Activated naive CD8-positive, alpha-beta T cell treated with anti-CD3 and anti-CD28 coated beads, Interleukin-2, amount 50 U/mL, for 24 hours (primary cell): ENCODE data around the gene OR52N2.

Source experiments
- ATAC-seq: fragments of 150-1000 bp; cut with Tn5 transposase; one replicate; pipeline ENCODE4 v1.10.0; 2021
- DNase-seq: peaks from one replicate; pipeline ENCODE4 v3.0.0; 2021
- H3K27ac Mint-ChIP-seq: one replicate; pipeline ENCODE4 v1.8.0; 2021; ENCODE audit warnings: mild to moderate bottlenecking, mixed read lengths
- H3K27me3 Mint-ChIP-seq: one replicate; pipeline ENCODE4 v1.8.0; 2021; ENCODE audit warnings: mixed read lengths
- H3K36me3 Mint-ChIP-seq: one replicate; pipeline ENCODE4 v1.8.0; 2021; ENCODE audit warnings: low read depth, mixed read lengths
- H3K4me1 Mint-ChIP-seq: one replicate; pipeline ENCODE4 v1.8.0; 2021; ENCODE audit warnings: mixed read lengths
- H3K4me3 Mint-ChIP-seq: one replicate; pipeline ENCODE4 v1.8.0; 2021; ENCODE audit warnings: mild to moderate bottlenecking, moderate library complexity, mixed read lengths
- H3K9me3 Mint-ChIP-seq: one replicate; pipeline ENCODE4 v1.8.0; 2021; ENCODE audit warnings: mixed read lengths

The OR52N2 gene

DNA sequence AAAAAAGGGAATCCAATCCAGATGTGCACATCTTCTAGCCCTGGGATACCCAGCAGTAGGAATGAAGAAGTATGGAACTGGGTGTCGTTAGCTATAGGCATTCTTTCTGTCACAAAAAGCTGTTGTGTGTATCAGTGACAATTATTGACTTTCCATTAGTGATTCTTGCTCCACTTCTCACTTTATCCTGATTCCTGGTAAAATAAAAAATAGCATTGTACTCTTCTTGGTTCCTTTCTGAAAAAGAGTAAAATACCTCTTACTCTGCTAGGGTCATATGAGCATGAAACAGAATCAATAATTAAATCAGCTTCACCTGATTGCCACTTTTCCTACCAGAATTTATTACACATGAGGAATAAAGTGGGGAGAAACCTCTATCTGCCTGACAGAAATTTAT lies 33.1 kb downstream of the OR52N2 start, which contains the start of gene OR52E6:
TSS of gene OR52E6 (minus strand) at position 101 of the 400 bp plus-strand sequence. CDS start at position 101, 0 bp downstream.
- Mint-ChIP-seq H3K36me3 (no peaks in the 10 kb centered on the region), H3K4me1 (no peaks in the 10 kb centered on the region), H3K27ac (no peak within 1 kb of the TSS), H3K9me3 (no peaks in the 10 kb centered on the region), H3K4me3 (no peak within 1 kb of the TSS), H3K27me3 (peaks cover 12% of the 10 kb centered on the region)
- ATAC-seq (no peak), DNase-seq (no peak)

DNA sequence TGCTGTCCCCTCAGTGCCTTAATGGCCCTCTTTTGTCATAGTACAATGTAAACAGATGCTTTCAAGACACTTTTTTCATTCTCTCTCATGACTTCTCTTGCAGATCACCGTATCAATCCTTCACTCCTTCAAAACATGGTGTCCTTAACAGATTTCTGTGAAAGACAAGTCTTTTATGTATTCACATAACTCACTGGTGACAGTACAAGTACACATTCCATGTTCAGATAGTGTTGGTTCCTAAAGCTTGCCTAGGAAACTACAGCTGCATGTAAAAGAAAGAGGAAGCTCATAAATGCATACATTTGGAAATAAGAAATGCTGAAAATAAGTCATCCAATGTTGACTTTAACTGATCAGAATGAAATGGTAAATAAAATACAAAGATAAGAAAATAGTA lies 38.0 kb downstream of the OR52N2 start:
- no peak overlapping the region for H3K4me3 Mint-ChIP-seq
- H3K4me1 Mint-ChIP-seq = no peaks in the 10 kb centered on the region
- H3K36me3 Mint-ChIP-seq = no peaks in the 10 kb centered on the region
- no peak overlapping the region for H3K27ac Mint-ChIP-seq
- DNase-seq (no peak), ATAC-seq (no peak)
- no peaks in the 10 kb centered on the region for H3K9me3 Mint-ChIP-seq
- no peaks in the 10 kb centered on the region for H3K27me3 Mint-ChIP-seq

DNA sequence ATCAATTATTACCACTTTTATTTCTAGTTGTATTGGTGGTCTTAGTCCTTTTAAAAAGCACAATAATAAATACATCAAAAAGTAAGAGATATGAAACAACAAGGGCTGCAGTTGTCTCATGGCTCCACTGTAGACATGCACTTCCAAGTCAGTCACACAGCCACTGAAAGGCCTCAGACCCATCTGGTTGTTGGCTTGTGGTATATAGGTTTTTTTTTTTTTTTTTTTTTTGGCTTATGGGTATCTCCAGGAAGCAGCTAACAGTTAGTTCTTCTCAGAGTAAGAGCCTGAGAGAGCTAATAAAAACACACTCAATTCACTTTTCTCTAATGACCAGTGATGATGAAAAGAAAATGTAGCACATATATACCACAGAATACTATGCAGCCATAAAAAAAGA lies 39.0 kb downstream of the OR52N2 start:
- Mint-ChIP-seq H3K4me3 (no peak overlapping the region), H3K4me1 (no peaks in the 10 kb centered on the region), H3K27ac (no peak overlapping the region), H3K27me3 (no peaks in the 10 kb centered on the region), H3K9me3 (no peaks in the 10 kb centered on the region), H3K36me3 (no peaks in the 10 kb centered on the region)
- DNase-seq (no peak), ATAC-seq (no peak)

DNA sequence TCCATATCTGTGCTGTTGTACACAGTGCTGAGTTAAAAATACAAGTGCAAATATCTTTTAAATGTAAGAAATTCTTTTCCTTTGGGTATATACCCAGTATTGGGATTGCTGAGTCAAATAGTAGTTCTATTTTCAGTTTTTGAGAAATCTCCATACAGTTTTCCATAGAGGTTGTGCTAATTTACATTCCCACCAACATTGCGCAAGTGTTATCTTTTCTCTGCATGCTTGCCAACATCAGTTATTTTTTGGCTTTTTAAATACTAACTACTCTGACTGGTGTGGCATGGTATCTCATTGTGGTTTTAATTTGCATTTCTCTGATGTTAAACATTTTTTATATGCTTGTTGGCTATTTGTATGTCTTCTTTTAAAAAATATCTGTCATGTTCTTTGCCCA lies 42.3 kb downstream of the OR52N2 start:
- Mint-ChIP-seq H3K27ac (no peak overlapping the region), H3K27me3 (peaks cover 5% of the 10 kb centered on the region), H3K9me3 (no peaks in the 10 kb centered on the region), H3K4me1 (no peaks in the 10 kb centered on the region), H3K36me3 (no peaks in the 10 kb centered on the region), H3K4me3 (no peak overlapping the region)
- ATAC-seq = no peak
- DNase-seq = no peak

DNA sequence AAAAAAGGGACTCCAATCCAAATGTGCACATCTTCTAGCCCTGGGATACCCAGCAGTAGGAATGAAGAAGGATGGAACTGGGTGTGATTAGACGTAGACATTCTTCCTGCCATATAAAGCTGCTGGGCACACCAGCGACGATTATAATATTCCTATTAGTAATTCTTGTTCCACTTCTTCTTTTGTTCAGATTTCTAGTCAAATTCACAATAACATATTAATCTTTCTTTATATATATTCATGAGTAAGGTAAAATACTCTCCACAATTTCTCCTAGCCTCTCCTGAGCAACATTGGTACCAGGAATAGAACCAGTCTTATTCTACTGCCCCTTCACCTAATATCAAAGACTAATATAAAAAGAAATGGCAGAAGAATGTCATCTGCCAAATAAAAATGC lies 48.9 kb downstream of the OR52N2 start, which contains the start of gene OR52E8:
TSS of gene OR52E8 (minus strand) at position 101 of the 400 bp plus-strand sequence. CDS start at position 101, 0 bp downstream.
- Mint-ChIP-seq H3K27me3 (peaks cover 5% of the 10 kb centered on the region), H3K4me3 (no peak within 1 kb of the TSS), H3K9me3 (no peaks in the 10 kb centered on the region), H3K4me1 (no peaks in the 10 kb centered on the region), H3K27ac (no peak within 1 kb of the TSS), H3K36me3 (no peaks in the 10 kb centered on the region)
- DNase-seq (no peak), ATAC-seq (no peak)

DNA sequence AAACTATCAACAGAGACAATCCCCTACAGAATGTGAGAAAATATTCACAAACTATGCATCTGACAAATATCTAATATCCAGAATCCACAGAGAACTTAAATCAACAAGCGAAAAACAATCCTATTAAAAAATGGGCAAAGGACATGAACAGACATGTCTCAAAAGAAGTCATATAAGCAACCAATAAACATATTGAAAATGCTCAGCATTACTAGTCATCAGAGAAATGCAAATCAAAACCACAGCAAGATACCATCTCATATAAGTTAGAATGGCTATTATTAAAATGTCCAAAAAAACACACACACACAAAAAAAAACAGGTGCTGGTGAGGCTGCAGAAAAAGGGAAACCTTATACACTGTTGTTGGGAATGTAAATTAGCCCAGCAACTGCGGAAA lies 57.1 kb downstream of the OR52N2 start:
- Mint-ChIP-seq H3K9me3 (peaks cover 4% of the 10 kb centered on the region), H3K4me1 (no peaks in the 10 kb centered on the region), H3K4me3 (no peak overlapping the region), H3K27ac (no peak overlapping the region), H3K36me3 (no peaks in the 10 kb centered on the region), H3K27me3 (peaks cover 10% of the 10 kb centered on the region)
- ATAC-seq (no peak), DNase-seq (no peak)
